ENCODE results near the gene NANOG.
"Not testable (repeated sequence)": the region's sequence is repeated elsewhere in the genome, so short reads cannot be mapped to it uniquely, and the experiment has no call there.

NANOG gene

GRCh38 chr12:7756993-7757392 lies 32.2 kb upstream of the NANOG start:
- TF ChIP-seq, protein P1, sequence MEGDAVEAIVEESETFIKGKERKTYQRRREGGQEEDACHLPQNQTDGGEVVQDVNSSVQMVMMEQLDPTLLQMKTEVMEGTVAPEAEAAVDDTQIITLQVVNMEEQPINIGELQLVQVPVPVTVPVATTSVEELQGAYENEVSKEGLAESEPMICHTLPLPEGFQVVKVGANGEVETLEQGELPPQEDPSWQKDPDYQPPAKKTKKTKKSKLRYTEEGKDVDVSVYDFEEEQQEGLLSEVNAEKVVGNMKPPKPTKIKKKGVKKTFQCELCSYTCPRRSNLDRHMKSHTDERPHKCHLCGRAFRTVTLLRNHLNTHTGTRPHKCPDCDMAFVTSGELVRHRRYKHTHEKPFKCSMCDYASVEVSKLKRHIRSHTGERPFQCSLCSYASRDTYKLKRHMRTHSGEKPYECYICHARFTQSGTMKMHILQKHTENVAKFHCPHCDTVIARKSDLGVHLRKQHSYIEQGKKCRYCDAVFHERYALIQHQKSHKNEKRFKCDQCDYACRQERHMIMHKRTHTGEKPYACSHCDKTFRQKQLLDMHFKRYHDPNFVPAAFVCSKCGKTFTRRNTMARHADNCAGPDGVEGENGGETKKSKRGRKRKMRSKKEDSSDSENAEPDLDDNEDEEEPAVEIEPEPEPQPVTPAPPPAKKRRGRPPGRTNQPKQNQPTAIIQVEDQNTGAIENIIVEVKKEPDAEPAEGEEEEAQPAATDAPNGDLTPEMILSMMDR (IDR thresholded peaks at IDR 0.05; ENCODE audit: low read depth, low read length, missing control alignments), result no peak
- DNase-seq (ENCODE audit: low read depth), result no peak

GRCh38 chr12:7758766-7759140 lies 30.4 kb upstream of the NANOG start:
- DNase-seq (ENCODE audit: low read depth), result no peak
- H3K4me3 ChIP-seq (ENCODE audit: low read depth, low read length), result no peak overlapping the region
- TF ChIP-seq, protein P1 (IDR thresholded peaks at IDR 0.05; ENCODE audit: low read depth, low read length, missing control alignments), result no peak

More at GRCh38 chr12:7756993-7757392, 32.2 kb upstream of the NANOG start:
- no peak overlapping the region for H3K4me3 ChIP-seq (ENCODE audit: low read depth, low read length)

DNA sequence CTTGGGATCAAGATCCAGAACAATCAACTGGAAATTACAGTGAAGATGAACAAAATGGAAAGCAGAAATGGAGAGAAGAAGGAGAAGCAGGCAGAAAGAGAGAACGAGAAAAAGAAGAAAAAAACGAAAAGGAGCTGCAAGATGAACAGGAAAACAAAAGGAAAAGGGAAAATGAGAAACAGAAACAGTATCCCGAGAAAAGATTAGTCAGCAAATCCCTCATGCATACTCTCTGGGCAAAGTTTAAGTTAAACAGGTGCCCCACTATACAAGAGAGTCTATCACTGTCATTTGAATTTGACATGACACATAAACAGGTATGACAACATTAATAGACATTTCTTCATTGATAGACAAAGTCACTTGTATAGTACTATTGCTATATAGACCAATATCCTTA lies 19.2 kb upstream of the NANOG start:
- no peak for DNase-seq (ENCODE audit: low read depth)
- no peak overlapping the region for H3K4me3 ChIP-seq (ENCODE audit: low read depth, low read length)
- TF ChIP-seq, protein P1 (IDR thresholded peaks at IDR 0.05; ENCODE audit: low read depth, low read length, missing control alignments), result no peak

- TF ChIP-seq, protein P1 (IDR thresholded peaks at IDR 0.05; ENCODE audit: low read depth, low read length, missing control alignments), result no peak
- no peak for DNase-seq (ENCODE audit: low read depth)
- H3K4me3 ChIP-seq (ENCODE audit: low read depth, low read length), result no peak overlapping the region
Measured at GRCh38 chr12:7781274-7781673, 7.9 kb upstream of the NANOG start.

- H3K4me3 ChIP-seq (ENCODE audit: low read depth, low read length), result no peak overlapping the region
- no peak for DNase-seq (ENCODE audit: low read depth)
- TF ChIP-seq, protein P1 (IDR thresholded peaks at IDR 0.05; ENCODE audit: low read depth, low read length, missing control alignments), result no peak
Measured at GRCh38 chr12:7782055-7782454, 7.1 kb upstream of the NANOG start.

DNA sequence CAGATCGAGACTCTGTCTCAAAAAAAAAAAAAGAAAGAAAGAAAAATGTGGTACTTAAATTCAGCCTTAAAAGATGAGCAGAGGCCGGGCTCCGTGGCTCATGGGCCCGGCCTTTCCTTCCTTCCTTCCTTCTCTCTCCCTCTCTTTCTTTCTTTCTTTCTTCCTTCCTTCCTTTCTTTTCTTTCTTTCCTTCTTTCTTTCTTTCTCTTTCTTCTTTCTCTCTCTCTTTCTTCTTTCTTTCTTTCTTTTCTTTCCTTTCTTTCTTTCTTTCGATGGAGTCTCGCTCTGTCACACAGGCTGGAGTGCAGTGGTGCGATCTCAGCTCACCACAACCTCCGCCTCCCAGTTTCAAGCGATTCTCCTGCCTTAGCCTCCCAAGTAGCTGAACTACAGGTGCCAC lies 5.8 kb upstream of the NANOG start:
- not testable (repeated sequence) for H3K4me3 ChIP-seq (ENCODE audit: low read depth, low read length); DNase-seq (ENCODE audit: low read depth)

DNA sequence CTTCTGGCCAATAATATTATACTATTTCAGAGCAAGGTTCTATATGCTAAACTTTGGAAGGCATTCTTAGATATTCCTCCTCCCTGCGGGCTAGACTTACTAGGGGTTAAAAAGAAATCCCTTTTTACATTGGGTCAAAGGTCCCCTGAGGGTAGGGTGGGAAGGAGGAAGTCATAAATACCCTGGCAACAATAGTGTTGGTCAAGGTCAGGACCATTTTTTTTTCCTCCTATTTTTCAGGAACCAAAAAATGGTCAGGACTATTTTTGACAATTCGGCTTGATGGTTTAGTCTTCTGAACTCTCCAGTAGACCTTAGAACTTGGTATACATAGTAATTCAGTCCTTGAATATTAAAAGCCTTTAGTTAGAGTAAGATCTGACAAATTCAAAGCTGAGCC lies 4.5 kb upstream of the NANOG start:
- no peak overlapping the region for H3K4me3 ChIP-seq (ENCODE audit: low read depth, low read length)
- TF ChIP-seq, protein P1 (IDR thresholded peaks at IDR 0.05; ENCODE audit: low read depth, low read length, missing control alignments), result no peak
- DNase-seq (ENCODE audit: low read depth), result no peak

Measured in GM12864 (cell line).